ENCODE data around the gene ZNF140.

The ZNF140 gene

DNA sequence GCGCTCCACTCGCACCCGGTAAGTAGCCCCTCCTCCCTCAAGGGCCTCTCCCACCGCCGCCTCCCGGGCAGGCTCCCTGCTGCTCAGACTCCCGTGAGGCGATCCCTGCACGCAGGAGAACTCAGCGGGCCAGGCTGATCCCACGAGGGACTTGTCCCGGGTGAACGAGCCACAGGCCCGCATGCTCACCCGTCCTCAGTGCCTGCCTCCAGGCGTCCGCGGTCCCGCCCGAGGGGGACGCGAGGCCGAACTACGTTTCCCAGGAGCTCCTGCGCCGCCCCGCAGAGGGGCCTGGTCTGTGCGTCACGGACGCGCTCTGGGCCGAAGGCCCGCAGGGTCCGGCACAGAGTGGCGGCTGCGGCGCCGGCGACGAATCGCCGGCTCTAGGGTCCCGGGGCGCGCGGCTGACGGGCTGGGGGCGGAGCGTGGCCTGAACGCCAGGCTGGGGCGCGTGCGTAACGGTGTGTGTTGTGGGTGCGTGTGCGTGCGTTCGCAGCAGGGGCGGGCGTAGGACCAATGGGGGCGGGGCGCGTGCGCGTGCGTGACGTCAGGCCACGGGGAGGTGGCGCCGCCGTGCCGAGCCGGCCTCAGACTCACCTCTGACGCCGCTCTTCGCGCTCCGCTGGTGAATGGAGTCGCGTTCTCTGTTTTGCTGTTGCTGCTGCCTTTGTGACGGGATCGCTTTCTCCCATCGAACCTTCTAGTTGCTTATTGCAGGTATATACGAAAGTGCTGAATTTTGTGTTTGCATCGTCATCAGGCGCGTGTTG, 49.5 kb downstream of the ZNF140 start, which contains the start of the genes ZNF10 and ZNF891:
TSS of gene ZNF10 (plus strand) at position 590 of the 770 bp plus-strand sequence. CDS start 13,866 bp downstream, outside the sequence.
TSS of gene ZNF891 (minus strand) at position 237 of the 770 bp plus-strand sequence. CDS start 8,356 bp downstream, outside the sequence.
- DNase-seq = peak; percentile 93 to 96 (median 96)

DNA sequence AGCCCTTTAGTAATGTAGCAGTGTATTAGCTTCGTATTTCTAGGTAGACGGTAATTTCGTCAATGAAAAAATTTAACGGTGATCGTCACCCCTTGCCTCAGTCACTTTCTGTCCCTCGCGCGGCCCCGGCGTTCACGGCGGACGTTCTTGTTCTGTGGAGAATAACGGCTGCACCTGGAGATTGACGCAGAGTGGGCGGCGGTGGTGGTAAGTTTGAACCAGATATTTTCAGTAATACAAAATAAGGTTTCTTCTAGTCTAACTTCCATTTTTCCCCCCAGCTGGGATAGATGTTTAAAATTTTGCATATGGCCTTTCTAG, 50.0 kb downstream of the ZNF140 start:
- peak in 1 of 3 donors; percentile 20 for DNase-seq

DNA sequence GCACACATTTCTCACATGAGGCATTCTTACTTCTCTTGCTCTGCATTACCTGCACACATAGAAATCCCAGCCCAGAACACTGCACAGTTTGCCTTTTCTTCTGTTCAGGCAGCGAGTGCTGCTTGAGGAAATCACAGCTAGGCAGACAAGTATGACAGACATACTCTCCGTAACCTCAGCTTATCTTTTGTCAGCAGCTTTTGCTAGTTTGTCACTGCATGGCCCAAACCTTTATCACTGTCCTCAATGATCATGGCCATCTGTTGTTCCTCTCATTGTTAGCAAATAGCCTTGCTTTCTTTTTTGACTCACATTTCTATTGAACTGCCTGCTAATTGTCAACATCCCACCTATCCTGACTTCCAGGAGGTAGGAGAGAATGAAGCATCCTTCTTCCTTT, 55.0 kb downstream of the ZNF140 start:
- DNase-seq = no peak

DNA sequence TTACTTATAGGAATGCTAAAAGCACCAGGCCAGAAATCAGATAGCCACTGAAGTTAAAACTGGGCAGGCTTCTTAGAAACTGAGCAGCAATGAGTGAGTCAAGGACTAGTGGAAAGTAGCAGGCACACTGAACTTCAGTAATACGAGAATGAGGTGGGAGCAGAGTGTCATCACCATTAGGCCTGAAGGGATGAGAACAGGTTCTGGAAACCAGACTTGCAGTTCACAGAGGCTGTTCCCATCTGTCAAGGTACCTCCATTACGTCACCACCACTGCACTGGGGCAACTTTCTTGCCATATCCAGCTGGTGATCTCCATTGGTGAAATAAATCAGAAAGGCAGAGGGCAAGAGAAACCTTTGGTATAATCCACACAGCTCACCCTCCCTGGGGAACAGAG, 65.3 kb downstream of the ZNF140 start:
- no peak for DNase-seq

DNA sequence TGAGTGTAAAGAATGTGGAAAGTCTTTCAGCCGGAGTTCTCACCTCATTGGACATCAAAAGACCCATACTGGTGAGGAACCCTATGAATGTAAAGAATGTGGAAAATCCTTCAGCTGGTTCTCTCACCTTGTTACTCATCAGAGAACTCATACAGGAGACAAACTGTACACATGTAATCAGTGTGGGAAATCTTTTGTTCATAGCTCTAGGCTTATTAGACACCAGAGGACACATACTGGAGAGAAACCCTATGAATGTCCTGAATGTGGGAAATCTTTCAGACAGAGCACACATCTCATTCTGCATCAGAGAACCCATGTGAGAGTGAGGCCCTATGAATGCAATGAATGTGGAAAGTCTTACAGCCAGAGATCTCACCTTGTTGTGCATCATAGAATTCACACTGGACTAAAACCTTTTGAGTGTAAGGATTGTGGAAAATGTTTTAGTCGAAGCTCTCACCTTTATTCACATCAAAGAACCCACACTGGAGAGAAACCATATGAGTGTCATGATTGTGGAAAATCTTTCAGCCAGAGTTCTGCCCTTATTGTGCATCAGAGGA, 75.5 kb downstream of the ZNF140 start:
- DNase-seq = no peak

Measured in suppressor macrophage treated with lipopolysaccharide for 1 hour (primary cell).